HEK293 (cell line): ENCODE data around the gene RTL1.

Source experiments
- CTCF ChIP-seq: fragments of 450-650 bp; formaldehyde crosslinking; IDR thresholded peaks from 2 replicates; pipeline ENCODE4 v1.5.1; 2016; ENCODE audit warnings: missing biosample characterization, missing genetic modification characterization
- INSM2 ChIP-seq: fragments of 450-650 bp; formaldehyde crosslinking; IDR thresholded peaks from 2 replicates; pipeline ENCODE4 v1.5.1; 2016; ENCODE audit warnings: missing biosample characterization, missing genetic modification characterization
- PRDM2 ChIP-seq: fragments of 450-650 bp; formaldehyde crosslinking; IDR thresholded peaks from 2 replicates; pipeline ENCODE4 v1.5.1; 2016; ENCODE audit warnings: missing biosample characterization, missing genetic modification characterization, borderline replicate concordance
- PRDM4 ChIP-seq: fragments of 450-650 bp; formaldehyde crosslinking; IDR thresholded peaks from 2 replicates; pipeline ENCODE4 v1.5.1; 2017; ENCODE audit warnings: missing biosample characterization, missing genetic modification characterization
- TCF7L2 ChIP-seq: IDR thresholded peaks from 2 replicates; pipeline ENCODE4 v1.6.1; 2011; ENCODE audit warnings: low read depth, mild to moderate bottlenecking, inconsistent platforms, low read length, moderate library complexity, borderline replicate concordance
- WT1 ChIP-seq: fragments of 450-650 bp; formaldehyde crosslinking; IDR thresholded peaks from 2 replicates; pipeline ENCODE4 v1.5.1; 2016; ENCODE audit warnings: missing biosample characterization, missing genetic modification characterization
- ZNF121 ChIP-seq: fragments of 450-650 bp; formaldehyde crosslinking; IDR thresholded peaks from 2 replicates; pipeline ENCODE4 v1.5.1; 2016; ENCODE audit warnings: missing biosample characterization, missing genetic modification characterization
- ZNF174 ChIP-seq: fragments of 450-650 bp; formaldehyde crosslinking; IDR thresholded peaks from 2 replicates; pipeline ENCODE4 v1.5.0; 2017; ENCODE audit warnings: missing biosample characterization, mild to moderate bottlenecking, missing genetic modification characterization
- ZNF2 ChIP-seq: fragments of 450-650 bp; formaldehyde crosslinking; IDR thresholded peaks from 2 replicates; pipeline ENCODE4 v1.5.1; 2016; ENCODE audit warnings: missing biosample characterization, missing genetic modification characterization
- ZNF266 ChIP-seq: fragments of 450-650 bp; formaldehyde crosslinking; IDR thresholded peaks from 2 replicates; pipeline ENCODE4 v1.5.1; 2016; ENCODE audit warnings: missing biosample characterization, missing genetic modification characterization, low read depth
- ZNF488 ChIP-seq: fragments of 450-650 bp; formaldehyde crosslinking; IDR thresholded peaks from 2 replicates; pipeline ENCODE4 v1.5.1; 2016; ENCODE audit warnings: missing biosample characterization, missing genetic modification characterization
- ZNF561 ChIP-seq: fragments of 450-650 bp; IDR thresholded peaks from 2 replicates; pipeline ENCODE4 v1.5.1; 2018; ENCODE audit warnings: missing biosample characterization, missing genetic modification characterization, borderline replicate concordance
- ZNF777 ChIP-seq: fragments of 450-650 bp; formaldehyde crosslinking; IDR thresholded peaks from 2 replicates; pipeline ENCODE4 v1.5.1; 2017; ENCODE audit warnings: missing biosample characterization, missing genetic modification characterization, borderline replicate concordance

GRCh38 chr14:100837805-100838350 is 65.6 kb downstream of the RTL1 start:
- TF ChIP-seq ZNF561 (tag by site-specific recombination) (no peak), CTCF (tag by site-specific recombination) (no peak), ZNF777 (tag by site-specific recombination) (no peak), ZNF121 (tag by site-specific recombination) (no peak), PRDM4 (tag by site-specific recombination) (no peak), ZNF488 (tag by site-specific recombination) (no peak), INSM2 (tag by site-specific recombination) (no peak), ZNF2 (tag by site-specific recombination) (no peak), ZNF174 (tag by site-specific recombination) (no peak), WT1 (tag by site-specific recombination) (no peak), ZNF266 (tag by site-specific recombination) (no peak), PRDM2 (tag by site-specific recombination) (no peak), TCF7L2 (no peak)
